ENCODE data around the gene LYPD5. TPM values are rescaled to one million over a fixed set of nuclear protein-coding genes. Genes with fewer than 3 reads are reported as not detected.

LYPD5 gene
- polyA plus RNA-seq, 1 donor from 2014 or later = not detected

Other genes starting within 250 kb of the LYPD5 start
- gene XRCC1, start 226.9 kb downstream of the LYPD5 start, polyA plus RNA-seq = 18.6 and 19.0 TPM in 2 replicates
- 1.9 and 3.2 TPM in 2 replicates for gene PINLYP, start 226.6 kb downstream of the LYPD5 start, polyA plus RNA-seq
- 156 and 179 TPM in 2 replicates for gene IRGQ, start 206.3 kb downstream of the LYPD5 start, polyA plus RNA-seq
- gene ZNF576, start 205.9 kb downstream of the LYPD5 start, polyA plus RNA-seq = 11.9 and 19.9 TPM in 2 replicates
- not detected in 2 replicates for gene SRRM5, start 190.4 kb downstream of the LYPD5 start, polyA plus RNA-seq
- gene ZNF428, start 182.8 kb downstream of the LYPD5 start, polyA plus RNA-seq = 983 and 1,008 TPM in 2 replicates
- 211 and 220 TPM in 2 replicates for gene CADM4, start 162.6 kb downstream of the LYPD5 start, polyA plus RNA-seq
- 1.3 TPM in 1 of 2 replicates, not detected in the other for gene PLAUR, start 132.3 kb downstream of the LYPD5 start, polyA plus RNA-seq
- 0.51 TPM in 1 of 2 replicates, not detected in the other for gene IRGC, start 86.4 kb downstream of the LYPD5 start, polyA plus RNA-seq
- gene SMG9, start 47.5 kb downstream of the LYPD5 start, polyA plus RNA-seq = 33.0 and 57.5 TPM in 2 replicates
- gene KCNN4, start 21.5 kb downstream of the LYPD5 start, polyA plus RNA-seq = not detected in 2 replicates
- gene ZNF283, start 24.9 kb upstream of the LYPD5 start, polyA plus RNA-seq = 14.9 and 19.4 TPM in 2 replicates
- gene ZNF404, start 81.5 kb upstream of the LYPD5 start, polyA plus RNA-seq = 14.3 and 22.8 TPM in 2 replicates
- gene ZNF45, start 132.8 kb upstream of the LYPD5 start, polyA plus RNA-seq = 14.9 and 17.5 TPM in 2 replicates
- 7.4 and 7.6 TPM in 2 replicates for gene ZNF221, start 148.8 kb upstream of the LYPD5 start, polyA plus RNA-seq
- 17.5 and 21.2 TPM in 2 replicates for gene ZNF155, start 181.7 kb upstream of the LYPD5 start, polyA plus RNA-seq
- 6.7 and 8.4 TPM in 2 replicates for gene ZNF230, start 200.5 kb upstream of the LYPD5 start, polyA plus RNA-seq
- gene ZNF222, start 222.9 kb upstream of the LYPD5 start, polyA plus RNA-seq = 32.0 and 38.4 TPM in 2 replicates
- gene ZNF223, start 249.6 kb upstream of the LYPD5 start, polyA plus RNA-seq = 17.1 and 22.7 TPM in 2 replicates

Data from neural cell (in vitro differentiated cells).